ENCODE measurements around the gene STRN. TPM values are rescaled to one million over a fixed set of nuclear protein-coding genes. Genes with fewer than 3 reads are reported as not detected.
"Not testable (repeated sequence)": the region's sequence is repeated elsewhere in the genome, so short reads cannot be mapped to it uniquely, and the experiment has no call there.

Gene STRN
- total RNA-seq, 8 experiments from 2014 or later, result 9.0 to 20.0 (median 10.5) TPM

DNA sequence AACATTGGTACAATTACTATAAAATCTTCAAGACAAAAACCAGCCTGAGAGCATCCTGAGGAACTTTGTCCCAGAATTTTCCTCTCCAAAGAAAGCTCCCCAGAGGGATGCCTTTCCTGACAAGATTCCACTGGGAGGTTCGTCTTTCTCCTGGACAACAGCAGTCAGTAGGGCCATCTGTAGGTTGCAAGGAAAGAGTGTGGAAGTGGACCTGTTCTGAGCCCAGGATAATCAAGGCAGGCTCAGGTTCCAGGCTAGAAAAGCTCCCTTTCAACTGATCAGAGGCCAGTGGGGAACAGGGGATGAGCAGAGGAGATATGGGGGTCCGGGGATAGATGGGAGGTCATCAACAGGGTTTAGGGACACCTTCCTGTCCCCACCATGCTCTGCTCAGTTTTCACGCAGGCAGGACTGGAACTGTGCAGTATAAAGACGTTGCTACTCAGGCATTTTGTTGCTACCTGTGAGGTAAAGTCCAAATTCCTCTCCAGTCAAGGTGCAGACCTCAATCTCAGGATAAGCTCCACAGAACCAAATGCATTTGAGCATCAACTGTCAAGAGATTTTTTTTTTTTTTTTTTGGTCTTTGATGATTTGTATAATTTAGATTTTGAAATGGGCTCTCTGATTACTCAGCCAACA, 126.2 kb downstream of the STRN start:
- WGBS, 10 experiments, result 70 to 100% (median 80%) methylated on average over 1 to 3 of the region's 4 CpGs; no CpG with 5 or more reads in 3 of the 10 experiments
- no peak for ATAC-seq (replicated peaks in 6 of 8)
- Histone ChIP-seq H3K4me3 (no peak overlapping the region), H3K4me1 (replicated peaks in 1 of 2) (no peaks in the 10 kb centered on the region), H3K27ac (no peak overlapping the region)
- in situ Hi-C loops (cut with MboI; ENCODE audit: low pct_unique_long_range_greater_than_20kb in 2 of 9, low sequenced_read_pairs in 9 of 9, unreplicated experiment in 9 of 9), result no loop called here

DNA sequence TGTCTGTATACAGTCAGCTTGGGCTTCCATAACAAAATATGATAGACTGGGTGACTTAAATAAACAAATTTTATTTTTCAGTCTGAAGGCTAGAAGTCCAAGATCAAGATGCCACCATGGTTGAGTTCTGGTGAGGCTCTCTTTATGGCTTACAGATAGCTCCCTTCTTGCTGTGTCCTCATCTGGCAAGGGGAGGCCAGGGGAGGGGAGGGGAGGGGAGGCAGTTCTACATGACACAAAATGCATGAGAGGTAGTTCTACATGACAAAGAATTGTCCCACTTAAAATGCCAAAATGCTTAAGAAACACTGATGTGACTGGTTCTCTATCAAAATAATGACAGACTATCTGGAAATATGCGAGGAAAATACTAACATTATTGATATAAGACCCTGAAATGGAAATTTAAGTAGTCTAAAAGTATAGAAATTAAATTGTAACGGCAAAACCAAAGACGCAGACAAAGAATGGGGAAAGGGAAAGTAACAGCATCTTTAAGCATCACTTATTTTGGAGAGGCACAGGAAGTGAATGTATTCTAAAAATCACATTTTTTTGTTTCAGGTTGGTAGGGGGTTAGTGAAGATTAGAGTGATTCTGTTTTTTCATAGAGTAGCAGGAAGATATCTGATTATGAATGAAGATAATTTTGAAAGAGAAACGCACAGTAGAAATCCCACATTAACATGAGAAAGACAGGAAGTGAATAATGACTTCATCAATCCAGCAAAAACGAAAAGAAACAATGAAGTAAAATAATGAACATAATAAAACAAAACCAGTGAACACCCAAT, 131.4 kb downstream of the STRN start:
- no peak overlapping the region for H3K4me3 ChIP-seq
- WGBS, 10 experiments, result 6 to 60% (median 28%) methylated on average over 1 to 5 of the region's 5 CpGs
- in situ Hi-C loops (cut with MboI; ENCODE audit: low pct_unique_long_range_greater_than_20kb in 2 of 9, low sequenced_read_pairs in 9 of 9, unreplicated experiment in 9 of 9), result no loop called here

DNA sequence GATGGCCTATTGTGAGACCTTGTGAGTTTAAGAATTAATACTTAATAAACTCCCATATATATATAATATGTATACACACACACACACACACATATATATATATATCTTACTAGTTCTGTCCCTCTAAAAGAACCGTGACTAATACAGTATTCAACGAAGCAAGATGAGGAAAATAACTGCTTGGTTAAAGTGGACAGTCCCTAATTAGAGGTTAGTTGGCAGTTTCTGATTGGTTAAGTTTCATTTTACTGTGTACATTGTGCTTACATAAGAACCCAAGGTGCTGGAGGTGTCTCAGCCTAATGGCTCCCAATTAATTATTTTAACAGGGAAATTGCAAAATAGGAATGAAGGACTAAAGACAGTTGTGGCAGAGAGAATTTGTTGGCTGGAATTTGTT, 132.1 kb downstream of the STRN start:
- in situ Hi-C loops (cut with MboI; ENCODE audit: low pct_unique_long_range_greater_than_20kb in 2 of 9, low sequenced_read_pairs in 9 of 9, unreplicated experiment in 9 of 9), result no loop called here
- no peaks in the 10 kb centered on the region for H3K4me1 ChIP-seq (replicated peaks in 1 of 2)
- WGBS, 10 experiments, result 81 to 100% (median 94%) methylated on average over 1 to 2 of the region's 2 CpGs; no CpG with 5 or more reads in 4 of the 10 experiments
- no peak overlapping the region for H3K4me3 ChIP-seq
- H3K27ac ChIP-seq, result no peak overlapping the region
- ATAC-seq (replicated peaks in 6 of 8), result no peak

More for the DNA sequence above, 131.4 kb downstream of the STRN start:
- no peak for ATAC-seq (replicated peaks in 6 of 8)
- H3K27ac ChIP-seq, result no peak overlapping the region
- no peaks in the 10 kb centered on the region for H3K4me1 ChIP-seq (replicated peaks in 1 of 2)

DNA sequence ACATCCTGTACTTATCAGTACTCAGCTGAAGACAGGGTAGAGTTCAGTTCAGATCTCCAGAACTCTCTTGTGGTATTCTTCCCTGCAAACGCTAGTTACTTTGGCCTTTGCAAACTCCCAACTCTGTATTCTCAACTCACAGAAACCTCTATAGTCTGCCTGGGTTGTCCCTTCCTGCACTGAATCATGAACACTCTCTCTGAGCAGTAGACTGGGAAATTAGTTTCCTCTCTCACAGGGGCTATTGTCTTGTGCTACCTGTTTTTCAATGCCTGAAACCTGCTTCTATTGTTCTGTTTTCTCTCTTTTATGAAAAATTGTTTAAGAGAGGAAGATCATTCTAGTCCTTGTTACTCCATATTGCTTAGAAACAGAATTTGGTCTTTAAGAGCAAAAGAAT, 135.2 kb downstream of the STRN start:
- WGBS, 10 experiments, result 0 to 100% (median 86%) methylated on average over 1 of the region's 1 CpG; no CpG with 5 or more reads in 3 of the 10 experiments
- in situ Hi-C loops (cut with MboI; ENCODE audit: low pct_unique_long_range_greater_than_20kb in 2 of 9, low sequenced_read_pairs in 9 of 9, unreplicated experiment in 9 of 9), result no loop called here

DNA sequence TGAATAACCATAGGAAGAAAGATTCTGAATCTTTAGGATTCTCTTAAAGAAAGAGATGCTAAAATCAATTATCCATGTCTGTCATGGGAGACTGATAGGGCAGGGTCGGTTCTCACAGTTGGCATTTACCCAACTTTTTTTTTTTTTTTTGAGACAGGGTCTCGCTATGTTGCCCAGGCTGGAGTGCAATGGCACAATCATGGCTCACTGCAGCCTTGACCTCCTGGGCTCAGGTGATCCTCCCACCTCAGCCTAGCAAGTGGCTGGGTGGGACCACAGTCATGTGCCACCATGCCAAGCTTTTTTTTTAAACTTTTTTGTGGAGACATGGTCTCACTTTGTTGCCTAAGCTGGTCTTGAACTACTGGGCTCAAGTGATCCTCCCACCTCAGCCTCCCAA, 141.7 kb downstream of the STRN start:
- H3K4me1 ChIP-seq (replicated peaks in 1 of 2), result peaks cover 0 to 12% of the 10 kb centered on the region in 2 donors
- in situ Hi-C loops (cut with MboI; ENCODE audit: low pct_unique_long_range_greater_than_20kb in 2 of 9, low sequenced_read_pairs in 9 of 9, unreplicated experiment in 9 of 9), result loop anchor here in 1 of 9 experiments (25.0 kb wide), 1 partner anchor 88 kb away; no protein-coding TSS in a partner anchor
- not testable (repeated sequence) for ATAC-seq (replicated peaks in 6 of 8); H3K4me3 ChIP-seq; H3K27ac ChIP-seq
- 14 to 100% (median 50%) methylated on average over 1 to 2 of the region's 2 CpGs; no CpG with 5 or more reads in 1 of the 10 experiments for WGBS, 10 experiments

More for the DNA sequence above, 135.2 kb downstream of the STRN start:
- Histone ChIP-seq H3K4me1 (replicated peaks in 1 of 2) (no peaks in the 10 kb centered on the region), H3K27ac (no peak overlapping the region), H3K4me3 (no peak overlapping the region)
- no peak for ATAC-seq (replicated peaks in 6 of 8)

DNA sequence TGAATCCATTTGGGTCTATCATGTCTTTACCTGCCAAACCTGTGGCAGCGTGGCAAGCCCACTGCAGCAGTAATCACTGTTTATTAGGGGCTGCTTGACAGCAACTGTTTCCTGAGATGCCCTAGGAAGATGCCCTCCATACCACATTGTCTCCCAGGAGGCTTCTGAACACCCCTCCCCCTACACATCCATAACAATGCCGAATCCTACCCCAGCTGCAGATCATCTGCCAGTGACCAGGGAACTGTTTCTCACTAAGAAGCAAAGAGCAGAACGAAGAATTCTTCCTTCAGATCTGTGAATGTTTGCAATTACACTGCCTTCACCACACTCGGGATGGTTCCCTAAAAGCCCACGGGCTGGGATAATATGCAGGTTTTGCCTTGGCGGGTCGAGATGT, 142.1 kb downstream of the STRN start:
- peaks cover 0 to 12% of the 10 kb centered on the region in 2 donors for H3K4me1 ChIP-seq (replicated peaks in 1 of 2)
- no peak overlapping the region for H3K27ac ChIP-seq
- H3K4me3 ChIP-seq, result no peak overlapping the region
- in situ Hi-C loops (cut with MboI; ENCODE audit: low pct_unique_long_range_greater_than_20kb in 2 of 9, low sequenced_read_pairs in 9 of 9, unreplicated experiment in 9 of 9), result loop anchor here in 1 of 9 experiments (25.0 kb wide), 1 partner anchor 88 kb away; no protein-coding TSS in a partner anchor
- ATAC-seq (replicated peaks in 6 of 8), result peak in 3 of 8 experiments; percentile 64 to 71 (median 69)
- 0 to 83% (median 20%) methylated on average over 1 to 6 of the region's 7 CpGs; no CpG with 5 or more reads in 1 of the 10 experiments for WGBS, 10 experiments

DNA sequence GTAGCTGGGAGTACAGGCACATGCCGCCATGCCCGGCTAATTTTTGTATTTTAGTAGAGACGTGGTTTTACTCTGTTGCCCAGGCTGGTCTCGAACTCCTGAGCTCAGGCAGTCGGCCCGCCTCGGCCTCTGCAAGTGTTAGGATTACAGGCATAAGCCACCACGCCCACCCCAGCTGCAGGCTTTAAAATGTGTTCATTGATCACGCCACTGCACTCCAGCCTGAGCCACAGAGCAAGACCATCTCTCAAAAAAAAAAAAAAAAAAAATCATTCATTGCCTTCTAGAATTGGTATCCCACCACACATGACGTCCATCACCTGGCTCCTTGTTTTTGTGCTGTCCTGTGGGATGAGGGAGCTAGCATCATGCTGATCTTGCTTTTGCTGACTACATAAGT, 142.5 kb downstream of the STRN start:
- Histone ChIP-seq H3K4me3 (no peak overlapping the region), H3K27ac (no peak overlapping the region), H3K4me1 (replicated peaks in 1 of 2) (peaks cover 0 to 12% of the 10 kb centered on the region in 2 donors)
- in situ Hi-C loops (cut with MboI; ENCODE audit: low pct_unique_long_range_greater_than_20kb in 2 of 9, low sequenced_read_pairs in 9 of 9, unreplicated experiment in 9 of 9), result loop anchor here in 1 of 9 experiments (25.0 kb wide), 1 partner anchor 88 kb away; no protein-coding TSS in a partner anchor
- ATAC-seq (replicated peaks in 6 of 8), result peak in 4 of 8 experiments; percentile 45 to 86 (median 61)
- WGBS, 10 experiments, result 20 to 100% (median 55%) methylated on average over 1 to 6 of the region's 10 CpGs; no CpG with 5 or more reads in 2 of the 10 experiments

DNA sequence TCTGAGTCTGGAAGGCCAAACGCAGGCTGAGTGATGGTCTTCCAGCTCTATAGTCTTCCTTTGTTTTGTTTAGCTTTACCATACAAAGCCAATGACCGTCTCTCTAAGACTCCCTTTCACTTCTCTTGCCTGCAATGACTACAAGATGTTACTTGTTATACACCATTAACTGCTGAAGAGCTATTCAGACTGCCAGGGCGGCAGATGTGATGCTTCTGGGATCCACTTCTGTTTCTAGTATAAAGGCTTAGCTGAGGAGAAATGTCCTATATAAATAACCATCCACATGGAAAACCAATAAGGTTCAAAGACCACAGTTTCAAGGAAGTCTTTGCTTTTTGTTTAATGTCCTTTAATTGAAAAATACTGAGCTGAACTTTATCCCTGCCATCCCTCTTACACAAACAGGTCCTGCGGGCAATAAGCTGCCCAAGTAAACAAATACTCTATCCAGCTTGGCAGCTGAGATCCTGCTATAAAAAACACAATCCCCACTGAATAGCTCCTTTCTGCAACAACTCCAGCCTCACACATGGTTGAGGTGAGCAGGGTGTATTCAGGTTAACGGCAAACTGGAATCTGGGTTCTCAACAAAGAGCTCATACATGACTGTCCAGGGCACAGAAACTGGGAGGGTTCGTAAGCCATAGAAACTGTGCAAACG, 145.3 kb downstream of the STRN start:
- 25 to 90% (median 55%) methylated on average over 2 to 5 of the region's 7 CpGs; no CpG with 5 or more reads in 2 of the 10 experiments for WGBS, 10 experiments
- Histone ChIP-seq H3K4me3 (no peak overlapping the region), H3K4me1 (replicated peaks in 1 of 2) (peaks cover 0 to 12% of the 10 kb centered on the region in 2 donors), H3K27ac (no peak overlapping the region)
- in situ Hi-C loops (cut with MboI; ENCODE audit: low pct_unique_long_range_greater_than_20kb in 2 of 9, low sequenced_read_pairs in 9 of 9, unreplicated experiment in 9 of 9), result loop anchor here in 1 of 9 experiments (25.0 kb wide), 1 partner anchor 91 kb away; no protein-coding TSS in a partner anchor
- ATAC-seq (replicated peaks in 6 of 8), result peak in 1 of 8 experiments; percentile 39

DNA sequence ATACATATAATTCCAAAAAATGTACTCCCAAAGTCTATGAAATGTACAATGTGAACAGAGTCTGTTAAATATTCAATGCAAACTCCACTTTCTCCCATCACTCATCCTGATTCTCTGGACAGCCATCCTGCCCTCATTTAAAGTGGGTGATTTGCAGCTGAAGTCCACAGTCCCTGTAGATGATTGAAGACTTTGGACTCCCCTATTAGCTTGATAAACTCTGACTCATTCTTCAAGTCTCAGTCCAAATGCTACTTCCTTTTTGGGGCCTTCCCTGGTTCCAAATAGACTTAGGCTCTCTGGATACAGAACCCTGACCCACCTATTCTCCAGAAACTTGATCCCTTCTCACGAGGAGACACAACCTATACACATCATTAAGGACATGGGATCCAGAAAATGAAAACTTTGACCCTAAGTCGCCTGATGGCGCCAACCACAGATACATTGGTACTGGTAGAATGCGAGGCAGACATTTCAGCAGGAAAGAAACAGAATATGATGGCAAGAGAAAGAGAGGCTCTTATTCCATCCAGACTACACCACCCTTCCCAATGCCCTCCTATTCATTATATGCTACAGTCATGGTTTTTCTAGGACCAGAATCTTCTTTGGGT, 147.1 kb downstream of the STRN start:
- no peak for ATAC-seq (replicated peaks in 6 of 8)
- WGBS, 10 experiments, result 70 to 100% (median 92%) methylated on average over 2 to 4 of the region's 4 CpGs; no CpG with 5 or more reads in 4 of the 10 experiments
- in situ Hi-C loops (cut with MboI; ENCODE audit: low pct_unique_long_range_greater_than_20kb in 2 of 9, low sequenced_read_pairs in 9 of 9, unreplicated experiment in 9 of 9), result loop anchor here in 1 of 9 experiments (25.0 kb wide), 1 partner anchor 93 kb away; no protein-coding TSS in a partner anchor

DNA sequence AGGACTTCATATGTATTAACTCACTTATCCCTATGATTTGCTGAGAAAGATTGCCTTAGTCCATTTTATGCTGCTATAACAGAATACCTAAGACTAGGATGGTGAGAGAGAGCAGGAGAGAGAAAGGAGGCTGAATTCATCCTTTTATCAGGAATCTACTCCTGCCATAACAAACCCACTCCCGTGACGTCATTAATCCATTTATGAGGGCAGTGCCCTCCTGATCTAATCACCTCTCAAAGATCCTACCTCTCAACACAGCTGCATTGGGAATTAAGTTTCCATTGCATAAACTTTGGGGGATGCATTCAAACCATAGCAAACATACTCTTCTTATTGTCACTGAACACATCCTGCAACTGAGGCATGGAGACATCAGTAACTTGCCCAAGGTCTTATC, 147.8 kb downstream of the STRN start:
- Histone ChIP-seq H3K27ac (no peak overlapping the region), H3K4me3 (no peak overlapping the region), H3K4me1 (replicated peaks in 1 of 2) (peaks cover 0 to 12% of the 10 kb centered on the region in 2 donors)
- in situ Hi-C loops (cut with MboI; ENCODE audit: low pct_unique_long_range_greater_than_20kb in 2 of 9, low sequenced_read_pairs in 9 of 9, unreplicated experiment in 9 of 9), result loop anchor here in 1 of 9 experiments (25.0 kb wide), 1 partner anchor 94 kb away; no protein-coding TSS in a partner anchor
- ATAC-seq (replicated peaks in 6 of 8), result no peak
- WGBS, 10 experiments, result 75 to 100% (median 88%) methylated on average over 2 of the region's 2 CpGs; no CpG with 5 or more reads in 6 of the 10 experiments

More for the DNA sequence above, 147.1 kb downstream of the STRN start:
- peaks cover 0 to 12% of the 10 kb centered on the region in 2 donors for H3K4me1 ChIP-seq (replicated peaks in 1 of 2)
- H3K27ac ChIP-seq, result no peak overlapping the region
- no peak overlapping the region for H3K4me3 ChIP-seq

DNA sequence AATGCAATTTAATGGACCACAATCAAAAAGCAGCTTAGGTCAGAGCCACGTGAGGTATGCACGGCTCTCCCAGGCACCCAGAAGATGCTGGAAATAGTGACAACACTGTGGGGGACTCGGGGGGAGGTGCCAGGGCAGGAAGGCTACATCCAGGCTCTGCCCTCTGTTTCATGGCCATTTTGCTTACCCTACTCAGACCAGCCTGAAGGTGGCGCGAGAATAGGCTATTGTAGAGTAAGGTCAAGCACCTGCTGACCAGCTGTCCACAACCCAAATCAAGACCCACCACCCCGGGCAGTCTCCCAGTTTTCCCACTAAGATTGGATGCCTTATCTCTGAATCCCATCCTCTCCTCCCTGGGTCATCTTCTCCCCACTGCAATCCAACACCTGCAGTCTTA, 154.1 kb downstream of the STRN start:
- Histone ChIP-seq H3K4me1 (replicated peaks in 1 of 2) (no peaks in the 10 kb centered on the region), H3K27ac (no peak overlapping the region), H3K4me3 (no peak overlapping the region)
- WGBS, 10 experiments, result 0 to 75% (median 49%) methylated on average over 1 to 6 of the region's 6 CpGs; no CpG with 5 or more reads in 3 of the 10 experiments
- in situ Hi-C loops (cut with MboI; ENCODE audit: low pct_unique_long_range_greater_than_20kb in 2 of 9, low sequenced_read_pairs in 9 of 9, unreplicated experiment in 9 of 9), result loop anchor here in 1 of 9 experiments (25.0 kb wide), 1 partner anchor 100 kb away; no protein-coding TSS in a partner anchor
- peak in 3 of 8 experiments; percentile 37 to 62 (median 49) for ATAC-seq (replicated peaks in 6 of 8)

DNA sequence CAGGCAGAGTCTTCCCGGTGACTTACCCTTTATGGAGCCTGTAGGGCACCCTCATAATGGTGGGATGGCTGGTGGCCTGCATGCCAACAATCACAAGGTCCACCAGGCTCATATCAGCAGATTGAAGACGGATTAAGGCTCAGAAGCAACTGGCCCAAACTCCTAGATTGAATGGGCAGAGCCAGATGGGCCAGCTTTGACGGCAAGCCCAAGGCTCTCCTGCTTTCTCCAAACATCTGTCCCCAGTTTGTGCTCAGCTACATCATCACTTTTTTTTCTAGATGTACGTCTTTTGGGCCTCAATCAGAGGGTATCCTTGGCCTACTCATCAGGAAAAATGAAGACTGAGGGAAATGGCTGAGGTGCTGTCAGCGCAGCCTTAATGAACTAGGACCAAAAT, 155.3 kb downstream of the STRN start:
- 20 to 100% (median 83%) methylated on average over 1 to 3 of the region's 5 CpGs; no CpG with 5 or more reads in 2 of the 10 experiments for WGBS, 10 experiments
- Histone ChIP-seq H3K4me1 (replicated peaks in 1 of 2) (no peaks in the 10 kb centered on the region), H3K27ac (no peak overlapping the region), H3K4me3 (no peak overlapping the region)
- ATAC-seq (replicated peaks in 6 of 8), result no peak
- in situ Hi-C loops (cut with MboI; ENCODE audit: low pct_unique_long_range_greater_than_20kb in 2 of 9, low sequenced_read_pairs in 9 of 9, unreplicated experiment in 9 of 9), result loop anchor here in 1 of 9 experiments (25.0 kb wide), 1 partner anchor 101 kb away; no protein-coding TSS in a partner anchor
